Endothelial cell of umbilical vein (primary cell): Measurements from ENCODE around the gene IL32.
"Not testable (repeated sequence)": the region's sequence is repeated elsewhere in the genome, so short reads cannot be mapped to it uniquely, and the experiment has no call there.

ENCODE experiments used
- EZH2 ChIP-seq: IDR thresholded peaks from 2 replicates; pipeline ENCODE4 v1.6.1; 2012; ENCODE audit warnings: borderline replicate concordance, low read depth, mild to moderate bottlenecking, moderate library complexity, low read length, inconsistent platforms; ENCODE audit not compliant: severe bottlenecking
- JUN ChIP-seq: IDR thresholded peaks from 2 replicates; pipeline ENCODE4 v1.6.1; 2011; ENCODE audit warnings: borderline replicate concordance, low read depth; ENCODE audit not compliant: insufficient read length, insufficient read depth
- MAX ChIP-seq: IDR thresholded peaks from 2 replicates; pipeline ENCODE4 v1.6.1; 2011; ENCODE audit not compliant: insufficient read depth, insufficient read length
- MYC ChIP-seq: IDR thresholded peaks from one replicate; pipeline ENCODE4 v1.6.1; 2011; ENCODE audit warnings: mild to moderate bottlenecking, low read depth, low read length
- POLR2A ChIP-seq: IDR thresholded peaks from 2 replicates; pipeline ENCODE4 v1.6.1; 2012; ENCODE audit warnings: low read depth, mild to moderate bottlenecking, control low read depth, low read length
- POLR2AphosphoS5 ChIP-seq: IDR thresholded peaks from 2 replicates; pipeline ENCODE4 v1.6.1; 2012; ENCODE audit warnings: low read depth, mild to moderate bottlenecking, control low read depth, low read length, moderate library complexity; ENCODE audit not compliant: insufficient read depth
- TF ChIP-seq, protein P1 (sequence below), 2 donors: IDR thresholded peaks; 1 replicate in 1 of 2; 2 replicates in 1 of 2; pipeline ENCODE4 v1.5.1; 2011; ENCODE audit warnings: low read length in 2 of 2, mild to moderate bottlenecking in 2 of 2, moderate library complexity in 2 of 2, control low read depth in 1 of 2, inconsistent platforms in 1 of 2, low read depth in 1 of 2; ENCODE audit not compliant: insufficient read depth in 1 of 2; ENCODE audit errors: extremely low read depth in 1 of 2

- not testable (repeated sequence) for TF ChIP-seq MAX, POLR2AphosphoS5, MYC, EZH2, POLR2A, JUN
- TF ChIP-seq, protein P1, sequence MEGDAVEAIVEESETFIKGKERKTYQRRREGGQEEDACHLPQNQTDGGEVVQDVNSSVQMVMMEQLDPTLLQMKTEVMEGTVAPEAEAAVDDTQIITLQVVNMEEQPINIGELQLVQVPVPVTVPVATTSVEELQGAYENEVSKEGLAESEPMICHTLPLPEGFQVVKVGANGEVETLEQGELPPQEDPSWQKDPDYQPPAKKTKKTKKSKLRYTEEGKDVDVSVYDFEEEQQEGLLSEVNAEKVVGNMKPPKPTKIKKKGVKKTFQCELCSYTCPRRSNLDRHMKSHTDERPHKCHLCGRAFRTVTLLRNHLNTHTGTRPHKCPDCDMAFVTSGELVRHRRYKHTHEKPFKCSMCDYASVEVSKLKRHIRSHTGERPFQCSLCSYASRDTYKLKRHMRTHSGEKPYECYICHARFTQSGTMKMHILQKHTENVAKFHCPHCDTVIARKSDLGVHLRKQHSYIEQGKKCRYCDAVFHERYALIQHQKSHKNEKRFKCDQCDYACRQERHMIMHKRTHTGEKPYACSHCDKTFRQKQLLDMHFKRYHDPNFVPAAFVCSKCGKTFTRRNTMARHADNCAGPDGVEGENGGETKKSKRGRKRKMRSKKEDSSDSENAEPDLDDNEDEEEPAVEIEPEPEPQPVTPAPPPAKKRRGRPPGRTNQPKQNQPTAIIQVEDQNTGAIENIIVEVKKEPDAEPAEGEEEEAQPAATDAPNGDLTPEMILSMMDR (IDR thresholded peaks at IDR 0.05; ENCODE audit: extremely low read depth in 1 of 2, insufficient read depth in 1 of 2, low read depth in 1 of 2, low read length in 2 of 2), result not testable (repeated sequence)
These were observed 16.5 kb downstream of the IL32 start for GRCh38 chr16:3081957-3082356.
